Neural cell (in vitro differentiated cells): Measurements from ENCODE around the gene C11orf68. TPM values are rescaled to one million over a fixed set of nuclear protein-coding genes. Genes with fewer than 3 reads are reported as not detected.

Source experiments
- H2AFZ ChIP-seq: fragments of 200-600, 300-800 bp; sonication (generic), shearing (Covaris generic); 2 replicates; pipeline ENCODE4 v1.6.0; 2014; ENCODE audit warnings: low read depth, mild to moderate bottlenecking, antibody characterized with exemption, low read length, moderate library complexity
- H3F3A ChIP-seq: fragments of 200-600 bp; shearing (Covaris generic); 2 replicates; pipeline ENCODE4 v1.6.1; 2016; ENCODE audit warnings: mild to moderate bottlenecking, moderate library complexity, mixed read lengths, antibody characterized with exemption, low read length; ENCODE audit not compliant: insufficient read depth, poor library complexity, severe bottlenecking
- H3K27ac ChIP-seq: fragments of 200-600, 300-800 bp; sonication (generic), shearing (Covaris generic); 2 replicates; pipeline ENCODE4 v1.5.1; 2014; ENCODE audit warnings: mild to moderate bottlenecking, low read length, moderate library complexity
- H3K27me3 ChIP-seq: fragments of 300-800, 200-600 bp; sonication (generic), shearing (Covaris generic); 2 replicates; pipeline ENCODE4 v1.6.0; 2014; ENCODE audit warnings: mild to moderate bottlenecking, low read depth, low read length, moderate library complexity; ENCODE audit not compliant: insufficient read depth
- H3K36me3 ChIP-seq: fragments of 300-800, 200-600 bp; sonication (generic), shearing (Covaris generic); 2 replicates; pipeline ENCODE4 v1.5.1; 2014; ENCODE audit warnings: mild to moderate bottlenecking, antibody characterized with exemption, low read length, moderate library complexity; ENCODE audit not compliant: insufficient read depth
- H3K4me2 ChIP-seq: fragments of 300-800, 200-600 bp; sonication (generic), shearing (Covaris generic); 2 replicates; pipeline ENCODE4 v1.6.0; 2014; ENCODE audit warnings: mild to moderate bottlenecking, low read length
- H3K4me3 ChIP-seq: fragments of 300-800, 200-600 bp; sonication (generic), shearing (Covaris generic); 2 replicates; pipeline ENCODE4 v1.5.1; 2014; ENCODE audit warnings: mild to moderate bottlenecking, low read length, moderate library complexity
- H3K79me2 ChIP-seq: fragments of 200-600 bp; shearing (Covaris generic); replicated peaks from 2 replicates; pipeline ENCODE4 v1.6.0; 2014; ENCODE audit warnings: mild to moderate bottlenecking, low read length, moderate library complexity; ENCODE audit not compliant: insufficient read depth
- H3K9ac ChIP-seq: fragments of 300-800, 200-600 bp; sonication (generic), shearing (Covaris generic); 2 replicates; pipeline ENCODE4 v1.6.1; 2016; ENCODE audit warnings: mild to moderate bottlenecking, low read length, mixed read lengths
- H3K9me2 ChIP-seq: fragments of 200-600 bp; shearing (Covaris generic); 2 replicates; pipeline ENCODE4 v1.6.1; 2016; ENCODE audit warnings: mild to moderate bottlenecking, low read length, mixed read lengths; ENCODE audit not compliant: insufficient read depth
- H3K9me3 ChIP-seq: fragments of 200-600, 300-800 bp; sonication (generic), shearing (Covaris generic); 2 replicates; pipeline ENCODE4 v1.6.1; 2016; ENCODE audit warnings: mild to moderate bottlenecking, mixed run types, low read length, moderate library complexity, mixed read lengths
- H4K20me1 ChIP-seq: fragments of 200-600 bp; shearing (Covaris generic); 2 replicates; pipeline ENCODE4 v1.6.1; 2016; ENCODE audit warnings: mild to moderate bottlenecking, mixed run types; ENCODE audit not compliant: insufficient read depth
- CTCF ChIP-seq: fragments of 450-650 bp; IDR thresholded peaks from 2 replicates; pipeline ENCODE4 v1.5.1; 2014; ENCODE audit warnings: antibody characterized with exemption, mild to moderate bottlenecking, moderate library complexity; ENCODE audit not compliant: poor library complexity, severe bottlenecking
- EP300 ChIP-seq: fragments of 450-650 bp; conservative IDR thresholded peaks from 2 replicates; pipeline ENCODE4 v1.6.1; 2014; ENCODE audit warnings: antibody characterized with exemption, mild to moderate bottlenecking, moderate library complexity; ENCODE audit not compliant: poor library complexity, severe bottlenecking
- EZH2 ChIP-seq: fragments of 200-600, 300-800 bp; shearing (Covaris generic), sonication (generic); IDR thresholded peaks from 2 replicates; pipeline ENCODE4 v1.6.1; 2014; ENCODE audit warnings: antibody characterized with exemption, low read length, borderline replicate concordance, mild to moderate bottlenecking; ENCODE audit not compliant: insufficient read depth, poor library complexity, severe bottlenecking
- MXI1 ChIP-seq: fragments of 450-650 bp; conservative IDR thresholded peaks from 2 replicates; pipeline ENCODE4 v1.6.1; 2014; ENCODE audit warnings: antibody characterized with exemption, mild to moderate bottlenecking; ENCODE audit not compliant: poor library complexity, severe bottlenecking
- POLR2AphosphoS5 ChIP-seq: IDR thresholded peaks from 2 replicates; pipeline ENCODE4 v1.6.1; 2012
- RAD21 ChIP-seq: fragments of 450-650 bp; conservative IDR thresholded peaks from 2 replicates; pipeline ENCODE4 v1.6.1; 2014; ENCODE audit warnings: antibody characterized with exemption, mild to moderate bottlenecking, moderate library complexity
- SMC3 ChIP-seq: fragments of 450-650 bp; conservative IDR thresholded peaks from 2 replicates; pipeline ENCODE4 v1.6.1; 2014; ENCODE audit warnings: antibody characterized with exemption, mild to moderate bottlenecking, moderate library complexity; ENCODE audit not compliant: poor library complexity
- TAF1 ChIP-seq: IDR thresholded peaks from 2 replicates; pipeline ENCODE4 v1.6.1; 2012; ENCODE audit warnings: low read depth
- polyA plus RNA-seq: library from polyadenylated mRNA; depleted of rRNA; stranded (reverse); fragments of >200 nt; gene quantifications from 2 replicates; pipeline ENCODE4 v1.2.3, GENCODE V29; 2014
- TF ChIP-seq, protein P1 (sequence below): IDR thresholded peaks from 2 replicates; pipeline ENCODE4 v1.6.1; 2012; ENCODE audit warnings: borderline replicate concordance

Gene C11orf68
- polyA plus RNA-seq, 1 donor from 2014 or later, result 13.3 TPM

- TF ChIP-seq EZH2 (no peak), SMC3 (no peak), MXI1 (no peak), RAD21 (no peak), TAF1 (no peak), POLR2AphosphoS5 (no peak), EP300 (no peak), CTCF (no peak)
- TF ChIP-seq, protein P1, sequence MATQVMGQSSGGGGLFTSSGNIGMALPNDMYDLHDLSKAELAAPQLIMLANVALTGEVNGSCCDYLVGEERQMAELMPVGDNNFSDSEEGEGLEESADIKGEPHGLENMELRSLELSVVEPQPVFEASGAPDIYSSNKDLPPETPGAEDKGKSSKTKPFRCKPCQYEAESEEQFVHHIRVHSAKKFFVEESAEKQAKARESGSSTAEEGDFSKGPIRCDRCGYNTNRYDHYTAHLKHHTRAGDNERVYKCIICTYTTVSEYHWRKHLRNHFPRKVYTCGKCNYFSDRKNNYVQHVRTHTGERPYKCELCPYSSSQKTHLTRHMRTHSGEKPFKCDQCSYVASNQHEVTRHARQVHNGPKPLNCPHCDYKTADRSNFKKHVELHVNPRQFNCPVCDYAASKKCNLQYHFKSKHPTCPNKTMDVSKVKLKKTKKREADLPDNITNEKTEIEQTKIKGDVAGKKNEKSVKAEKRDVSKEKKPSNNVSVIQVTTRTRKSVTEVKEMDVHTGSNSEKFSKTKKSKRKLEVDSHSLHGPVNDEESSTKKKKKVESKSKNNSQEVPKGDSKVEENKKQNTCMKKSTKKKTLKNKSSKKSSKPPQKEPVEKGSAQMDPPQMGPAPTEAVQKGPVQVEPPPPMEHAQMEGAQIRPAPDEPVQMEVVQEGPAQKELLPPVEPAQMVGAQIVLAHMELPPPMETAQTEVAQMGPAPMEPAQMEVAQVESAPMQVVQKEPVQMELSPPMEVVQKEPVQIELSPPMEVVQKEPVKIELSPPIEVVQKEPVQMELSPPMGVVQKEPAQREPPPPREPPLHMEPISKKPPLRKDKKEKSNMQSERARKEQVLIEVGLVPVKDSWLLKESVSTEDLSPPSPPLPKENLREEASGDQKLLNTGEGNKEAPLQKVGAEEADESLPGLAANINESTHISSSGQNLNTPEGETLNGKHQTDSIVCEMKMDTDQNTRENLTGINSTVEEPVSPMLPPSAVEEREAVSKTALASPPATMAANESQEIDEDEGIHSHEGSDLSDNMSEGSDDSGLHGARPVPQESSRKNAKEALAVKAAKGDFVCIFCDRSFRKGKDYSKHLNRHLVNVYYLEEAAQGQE, result no peak
- H3K4me3 ChIP-seq, result no peak overlapping the region
- H3K27ac ChIP-seq, result no peak overlapping the region
- no peaks in the 10 kb centered on the region for H3F3A ChIP-seq
- no peaks in the 10 kb centered on the region for H3K27me3 ChIP-seq
- no peaks in the 10 kb centered on the region for H3K9me3 ChIP-seq
- H4K20me1 ChIP-seq, result no peaks in the 10 kb centered on the region
- H3K36me3 ChIP-seq, result no peaks in the 10 kb centered on the region
- no peaks in the 10 kb centered on the region for H3K79me2 ChIP-seq
- no peak overlapping the region for H3K4me2 ChIP-seq
- no peak overlapping the region for H2AFZ ChIP-seq
- H3K9me2 ChIP-seq, result no peaks in the 10 kb centered on the region
- no peak overlapping the region for H3K9ac ChIP-seq
Measured at GRCh38 chr11:65932558-65932919, 13.7 kb upstream of the C11orf68 start.

DNA sequence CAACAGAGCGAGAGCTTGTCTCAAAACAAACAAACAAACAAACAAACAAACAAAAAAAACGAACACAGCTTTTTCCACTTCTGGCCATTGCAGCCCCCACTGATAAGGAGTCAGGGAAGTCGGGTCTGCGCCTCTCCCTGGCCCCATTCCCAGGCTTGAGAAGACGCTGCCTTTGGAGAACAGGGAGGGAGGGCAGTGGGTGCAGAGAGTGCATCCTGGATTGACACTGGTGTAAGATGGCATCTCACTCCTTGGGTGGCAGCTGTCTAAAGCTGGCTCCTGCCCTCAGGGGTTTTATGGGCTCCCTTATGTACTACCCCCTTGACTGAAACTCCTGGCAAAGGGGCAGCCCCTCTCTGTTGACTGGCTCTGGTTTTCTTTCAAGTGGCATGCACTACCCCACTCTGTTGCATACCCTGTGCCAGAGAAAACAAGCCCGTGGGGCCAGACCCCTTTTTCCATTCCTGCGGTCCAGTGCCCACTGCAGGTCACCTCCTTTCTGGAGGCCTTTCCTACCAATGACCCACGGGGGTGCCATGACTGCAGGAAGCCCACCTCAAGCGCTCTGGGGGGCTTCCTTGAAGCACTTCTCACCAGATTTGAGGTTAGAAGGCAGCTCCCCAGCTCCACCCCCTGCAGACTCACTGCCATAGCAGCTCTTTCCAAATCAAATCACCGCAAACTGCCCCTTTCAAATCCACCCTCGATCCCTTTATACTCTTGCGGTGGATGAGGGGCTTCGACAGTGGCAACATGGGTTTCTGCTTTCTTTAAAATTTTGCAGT lies 13.1 kb upstream of the C11orf68 start:
- no peak overlapping the region for H3K27ac ChIP-seq
- no peaks in the 10 kb centered on the region for H3F3A ChIP-seq
- no peaks in the 10 kb centered on the region for H3K27me3 ChIP-seq
- no peak overlapping the region for H3K9ac ChIP-seq
- H4K20me1 ChIP-seq, result no peaks in the 10 kb centered on the region
- H3K79me2 ChIP-seq, result no peaks in the 10 kb centered on the region
- no peak overlapping the region for H2AFZ ChIP-seq
- no peaks in the 10 kb centered on the region for H3K36me3 ChIP-seq
- TF ChIP-seq POLR2AphosphoS5 (no peak), EP300 (no peak), MXI1 (no peak), CTCF (no peak), SMC3 (no peak), RAD21 (no peak), EZH2 (no peak), TAF1 (no peak)
- TF ChIP-seq, protein P1, result no peak
- no peak overlapping the region for H3K4me2 ChIP-seq
- H3K4me3 ChIP-seq, result no peak overlapping the region
- no peaks in the 10 kb centered on the region for H3K9me2 ChIP-seq
- no peaks in the 10 kb centered on the region for H3K9me3 ChIP-seq
